Transverse colon (tissue), 3 donors: ENCODE measurements around the gene ERMP1.

Source experiments
- POLR2A ChIP-seq: fragments of 450-650 bp; IDR thresholded peaks from one replicate; pipeline ENCODE4 v1.6.1; 2016; ENCODE audit warnings: antibody characterized with exemption, mild to moderate bottlenecking, moderate library complexity
- TF ChIP-seq, protein P1 (sequence below), 5 experiments: fragments of 200-600 bp in 3 of 5; fragments of 450-650 bp in 2 of 5; sonication (generic) in 3 of 5; IDR thresholded peaks; 1 replicate in 2 of 5; 2 replicates in 3 of 5; pipeline ENCODE4 v1.5.1; 2016 to 2017; ENCODE audit warnings: antibody characterized with exemption in 5 of 5, inconsistent platforms in 3 of 5, mild to moderate bottlenecking in 2 of 5, moderate library complexity in 1 of 5

DNA sequence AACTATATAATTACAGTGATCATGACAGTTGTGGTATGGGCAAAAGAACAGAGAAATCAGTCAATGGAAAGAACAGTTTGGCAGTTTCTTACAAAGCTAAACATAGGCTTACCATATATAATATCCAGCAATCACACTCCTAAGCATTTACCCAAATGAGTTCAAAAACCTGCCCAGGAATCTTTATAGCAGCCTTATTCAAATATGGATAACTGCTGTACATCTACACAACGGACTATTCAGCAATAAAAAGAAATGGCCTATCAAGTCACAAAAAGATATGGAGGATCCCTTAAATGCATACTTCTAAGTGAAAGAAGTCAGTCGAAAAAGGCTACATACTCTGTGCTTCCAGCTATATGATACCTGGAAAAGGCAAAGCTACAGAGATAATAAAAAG, 36.6 kb downstream of the ERMP1 start:
- TF ChIP-seq, protein P1, sequence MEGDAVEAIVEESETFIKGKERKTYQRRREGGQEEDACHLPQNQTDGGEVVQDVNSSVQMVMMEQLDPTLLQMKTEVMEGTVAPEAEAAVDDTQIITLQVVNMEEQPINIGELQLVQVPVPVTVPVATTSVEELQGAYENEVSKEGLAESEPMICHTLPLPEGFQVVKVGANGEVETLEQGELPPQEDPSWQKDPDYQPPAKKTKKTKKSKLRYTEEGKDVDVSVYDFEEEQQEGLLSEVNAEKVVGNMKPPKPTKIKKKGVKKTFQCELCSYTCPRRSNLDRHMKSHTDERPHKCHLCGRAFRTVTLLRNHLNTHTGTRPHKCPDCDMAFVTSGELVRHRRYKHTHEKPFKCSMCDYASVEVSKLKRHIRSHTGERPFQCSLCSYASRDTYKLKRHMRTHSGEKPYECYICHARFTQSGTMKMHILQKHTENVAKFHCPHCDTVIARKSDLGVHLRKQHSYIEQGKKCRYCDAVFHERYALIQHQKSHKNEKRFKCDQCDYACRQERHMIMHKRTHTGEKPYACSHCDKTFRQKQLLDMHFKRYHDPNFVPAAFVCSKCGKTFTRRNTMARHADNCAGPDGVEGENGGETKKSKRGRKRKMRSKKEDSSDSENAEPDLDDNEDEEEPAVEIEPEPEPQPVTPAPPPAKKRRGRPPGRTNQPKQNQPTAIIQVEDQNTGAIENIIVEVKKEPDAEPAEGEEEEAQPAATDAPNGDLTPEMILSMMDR (IDR thresholded peaks at IDR 0.05) = no peak
- TF ChIP-seq POLR2A = no peak
